ENCODE data around the gene PRDM16.

The PRDM16 gene

GRCh38 chr1:3398396-3399140 is 329.6 kb downstream of the PRDM16 start:
- H3K4me3 ChIP-seq (ENCODE audit: low read depth, low read length) = no peak overlapping the region
- no peak for DNase-seq (ENCODE audit: low read depth)

GRCh38 chr1:3399732-3400131 is 330.7 kb downstream of the PRDM16 start:
- DNase-seq (ENCODE audit: low read depth) = no peak
- H3K4me3 ChIP-seq (ENCODE audit: low read depth, low read length) = no peak overlapping the region

- DNase-seq (ENCODE audit: low read depth) = no peak
- no peak overlapping the region for H3K4me3 ChIP-seq (ENCODE audit: low read depth, low read length)
Measured at GRCh38 chr1:3401585-3402257, 332.7 kb downstream of the PRDM16 start.

- H3K4me3 ChIP-seq (ENCODE audit: low read depth, low read length) = no peak overlapping the region
- DNase-seq (ENCODE audit: low read depth) = no peak
Measured at GRCh38 chr1:3402258-3403010, 333.4 kb downstream of the PRDM16 start.

GRCh38 chr1:3403011-3403345 is 334.0 kb downstream of the PRDM16 start:
- no peak for DNase-seq (ENCODE audit: low read depth)
- H3K4me3 ChIP-seq (ENCODE audit: low read depth, low read length) = no peak overlapping the region

GRCh38 chr1:3403388-3404231 is 334.6 kb downstream of the PRDM16 start:
- no peak for DNase-seq (ENCODE audit: low read depth)
- no peak overlapping the region for H3K4me3 ChIP-seq (ENCODE audit: low read depth, low read length)

- DNase-seq (ENCODE audit: low read depth) = no peak
- H3K4me3 ChIP-seq (ENCODE audit: low read depth, low read length) = no peak overlapping the region
Measured at GRCh38 chr1:3404301-3404700, 335.3 kb downstream of the PRDM16 start.

- no peak for DNase-seq (ENCODE audit: low read depth)
- no peak overlapping the region for H3K4me3 ChIP-seq (ENCODE audit: low read depth, low read length)
Measured at GRCh38 chr1:3404801-3405200, 335.8 kb downstream of the PRDM16 start.

GRCh38 chr1:3405491-3405890 is 336.5 kb downstream of the PRDM16 start:
- DNase-seq (ENCODE audit: low read depth) = no peak
- no peak overlapping the region for H3K4me3 ChIP-seq (ENCODE audit: low read depth, low read length)

- no peak for DNase-seq (ENCODE audit: low read depth)
- H3K4me3 ChIP-seq (ENCODE audit: low read depth, low read length) = no peak overlapping the region
Measured at GRCh38 chr1:3405974-3406867, 337.2 kb downstream of the PRDM16 start.

GRCh38 chr1:3407021-3407420 is 338.0 kb downstream of the PRDM16 start:
- no peak for DNase-seq (ENCODE audit: low read depth)
- H3K4me3 ChIP-seq (ENCODE audit: low read depth, low read length) = no peak overlapping the region

GRCh38 chr1:3408751-3409266 is 339.8 kb downstream of the PRDM16 start:
- DNase-seq (ENCODE audit: low read depth) = no peak

GRCh38 chr1:3409366-3410141 is 340.6 kb downstream of the PRDM16 start:
- no peak overlapping the region for H3K4me3 ChIP-seq (ENCODE audit: low read depth, low read length)
- DNase-seq (ENCODE audit: low read depth) = no peak

More at GRCh38 chr1:3408751-3409266, 339.8 kb downstream of the PRDM16 start:
- H3K4me3 ChIP-seq (ENCODE audit: low read depth, low read length) = no peak overlapping the region

- H3K4me3 ChIP-seq (ENCODE audit: low read depth, low read length) = no peak overlapping the region
- peak; percentile 16 for DNase-seq (ENCODE audit: low read depth)
Measured at GRCh38 chr1:3410142-3410925, 341.3 kb downstream of the PRDM16 start.

- no peak for DNase-seq (ENCODE audit: low read depth)
- no peak overlapping the region for H3K4me3 ChIP-seq (ENCODE audit: low read depth, low read length)
Measured at GRCh38 chr1:3411806-3412205, 342.8 kb downstream of the PRDM16 start.

GRCh38 chr1:3412376-3412775 is 343.4 kb downstream of the PRDM16 start:
- DNase-seq (ENCODE audit: low read depth) = no peak
- no peak overlapping the region for H3K4me3 ChIP-seq (ENCODE audit: low read depth, low read length)
